ENCODE measurements around the gene SCAMP4.

SCAMP4 gene

GRCh38 chr19:1862068-1862423 lies 43.2 kb upstream of the SCAMP4 start (continued):
- TF ChIP-seq ZNF488 (tag by site-specific recombination; IDR thresholded peaks at IDR 0.05) (no peak), WT1 (tag by site-specific recombination; IDR thresholded peaks at IDR 0.05) (no peak), ZXDB (tag by site-specific recombination; IDR thresholded peaks at IDR 0.05) (no peak), ZNF48 (tag by site-specific recombination; IDR thresholded peaks at IDR 0.05) (no peak), KLF10 (tag by site-specific recombination; IDR thresholded peaks at IDR 0.05) (0 out of 2 replicates have a peak, but pooled peaks have one; percentile 41), ZNF426 (tag by site-specific recombination; IDR thresholded peaks at IDR 0.05) (no peak), IKZF3 (tag by site-specific recombination; IDR thresholded peaks at IDR 0.05) (no peak), TCF7L2 (IDR thresholded peaks at IDR 0.05; ENCODE audit: borderline replicate concordance, low read depth, low read length) (no peak), ZNF514 (tag by site-specific recombination; IDR thresholded peaks at IDR 0.05) (no peak), ZNF792 (tag by site-specific recombination; IDR thresholded peaks at IDR 0.05) (no peak), ZNF174 (tag by site-specific recombination; IDR thresholded peaks at IDR 0.05) (no peak), GLIS2 (tag by site-specific recombination; IDR thresholded peaks at IDR 0.05) (0 out of 2 replicates have a peak, but pooled peaks have one; percentile 22), MYNN (tag by site-specific recombination; IDR thresholded peaks at IDR 0.05; ENCODE audit: borderline replicate concordance) (no peak), SP3 (tag by site-specific recombination; IDR thresholded peaks at IDR 0.05) (0 out of 2 replicates have a peak, but pooled peaks have one; percentile 17)

GRCh38 chr19:1862424-1863327 lies 42.5 kb upstream of the SCAMP4 start:
- ChIA-PET POLR2A (no interaction called here), CTCF (no interaction called here)
- no peaks in the 10 kb centered on the region for H3K36me3 ChIP-seq (ENCODE audit: control insufficient read depth in 2 of 2, insufficient read depth in 1 of 2, low read length in 2 of 2)
- no peaks in the 10 kb centered on the region for H3K9me3 ChIP-seq (ENCODE audit: control insufficient read depth, insufficient read depth, low read depth, low read length)
- peak overlapping the region; percentile 70; the same call in 1 of the 2 replicates for H3K27ac ChIP-seq (ENCODE audit: extremely low read depth, low read depth, low read length)
- peaks cover 21% of the 10 kb centered on the region for H3K4me1 ChIP-seq (ENCODE audit: control insufficient read depth, insufficient read depth, low read length)
- H3K4me3 ChIP-seq (ENCODE audit: low read depth, low read length): peak overlapping the region; percentile 56
- TF ChIP-seq YY1 (tag by site-specific recombination; IDR thresholded peaks at IDR 0.05): no peak
- TF ChIP-seq ZNF518A (tag by site-specific recombination; conservative IDR thresholded peaks at IDR 0.05; ENCODE audit: low read depth): no peak
- TF ChIP-seq ZNF670 (tag by site-specific recombination; IDR thresholded peaks at IDR 0.05; ENCODE audit: low read depth): no peak
- TF ChIP-seq ZNF148 (tag by site-specific recombination; IDR thresholded peaks at IDR 0.05; ENCODE audit: borderline replicate concordance): no peak
- TF ChIP-seq HIC1 (tag by site-specific recombination; IDR thresholded peaks at IDR 0.05): no peak
- no peak for TF ChIP-seq ZNF623 (tag by site-specific recombination; IDR thresholded peaks at IDR 0.05)
- peak; percentile 35 for TF ChIP-seq ZNF366 (tag by site-specific recombination; conservative IDR thresholded peaks at IDR 0.05)
- TF ChIP-seq KLF16 (tag by site-specific recombination; IDR thresholded peaks at IDR 0.05): peak; percentile 66
- no peak for TF ChIP-seq ZNF610 (tag by site-specific recombination; IDR thresholded peaks at IDR 0.05; ENCODE audit: borderline replicate concordance)
- TF ChIP-seq ZNF560 (tag by site-specific recombination; IDR thresholded peaks at IDR 0.05; ENCODE audit: borderline replicate concordance): no peak
- no peak for TF ChIP-seq ZNF692 (tag by site-specific recombination; IDR thresholded peaks at IDR 0.05)

Data from HEK293 (cell line).